Thoracic aorta (tissue), 2 donors: ENCODE data around the gene XCR1. TPM values are rescaled to one million over a fixed set of nuclear protein-coding genes. Genes with fewer than 3 reads are reported as not detected.

Experiments used
- ATAC-seq: fragments of 150-250 bp; one replicate; pipeline ENCODE4 v1.8.0; 2017; ENCODE audit warnings: low read depth; ENCODE audit not compliant: insufficient number of reproducible peaks, low FRiP score
- DNase-seq: peaks from one replicate; pipeline ENCODE4 v3.0.0-alpha.2; 2020; ENCODE audit warnings: low spot score
- H3K27ac ChIP-seq, 2 donors: fragments of 200-600 bp; sonication (generic); 1 replicate in 1 of 2; 2 replicates in 1 of 2; pipeline ENCODE4 v1.5.1; 2016; ENCODE audit warnings: mild to moderate bottlenecking in 2 of 2, moderate library complexity in 2 of 2
- H3K27me3 ChIP-seq: fragments of 200-600 bp; sonication (generic); replicated peaks from 2 replicates; pipeline ENCODE4 v1.6.0; 2016; ENCODE audit warnings: mild to moderate bottlenecking; ENCODE audit not compliant: insufficient read depth
- H3K36me3 ChIP-seq: fragments of 200-600 bp; sonication (generic); one replicate; pipeline ENCODE4 v1.5.1; 2016
- H3K4me1 ChIP-seq, 2 donors: fragments of 200-600 bp; sonication (generic); 1 replicate in 1 of 2; 2 replicates in 1 of 2; pipeline versions ENCODE4 v1.5.1 to v1.6.0; 2016; ENCODE audit warnings: low read depth in 2 of 2, mild to moderate bottlenecking in 1 of 2; ENCODE audit not compliant: control insufficient read depth in 1 of 2
- H3K4me3 ChIP-seq: fragments of 200-600 bp; sonication (generic); 2 replicates; pipeline ENCODE4 v1.5.1; 2016; ENCODE audit warnings: mild to moderate bottlenecking
- H3K9me3 ChIP-seq: fragments of 200-600 bp; sonication (generic); 2 replicates; pipeline ENCODE4 v1.5.1; 2016
- CTCF ChIP-seq: fragments of 200-600 bp; sonication (generic); IDR thresholded peaks from one replicate; pipeline ENCODE4 v1.5.1; 2019; ENCODE audit warnings: antibody characterized with exemption
- total RNA-seq, 2 donors: library from RNA; depleted of rRNA; stranded (reverse); fragments of >200 nt; gene quantifications; one replicate each; pipeline versions ENCODE4 v1.1.0 to v1.2.3, GENCODE V29; 2016

XCR1 gene
- total RNA-seq, 2 donors from 2014 or later, result not detected

GRCh38 chr3:45967724-45968123, 59.6 kb downstream of the XCR1 start:
- Histone ChIP-seq H3K4me3 (no peak overlapping the region), H3K9me3 (no peaks in the 10 kb centered on the region), H3K27me3 (no peaks in the 10 kb centered on the region), H3K4me1 (peaks cover 26 to 57% of the 10 kb centered on the region in 2 donors), H3K27ac (peak overlapping the region; percentile 45 to 52), H3K36me3 (peaks cover 56% of the 10 kb centered on the region)
- no peak for DNase-seq
- no peak for TF ChIP-seq CTCF
- ATAC-seq, result no peak

Other genes starting within 250 kb of the XCR1 start
- gene SLC6A20, start 230.9 kb downstream of the XCR1 start, total RNA-seq, result under 1 TPM in 1 of 2 donors, not detected in 1; 0.28 TPM
- 10 to 100 TPM; 22.7 to 30.9 TPM for gene LZTFL1, start 185.4 kb downstream of the XCR1 start, total RNA-seq
- not detected for gene CCR9, start 140.9 kb downstream of the XCR1 start, total RNA-seq
- gene CXCR6, start 84.0 kb downstream of the XCR1 start, total RNA-seq, result 1 to 10 TPM; 2.2 to 4.9 TPM
- gene FYCO1, start 31.7 kb downstream of the XCR1 start, total RNA-seq, result 10 to 100 TPM; 70.4 to 86.1 TPM
- gene CCR1, start 180.8 kb upstream of the XCR1 start, total RNA-seq, result 10 to 100 TPM; 10.0 to 27.7 TPM
- gene CCR3, start 215.0 kb upstream of the XCR1 start, total RNA-seq, result not detected